GM12875 (cell line): Measurements from ENCODE around the gene COL25A1.

Source experiments
- H3K4me3 ChIP-seq: one replicate; pipeline ENCODE4 v1.5.1; 2011; ENCODE audit warnings: low read depth, low read length, control low read depth
- CTCF ChIP-seq: IDR thresholded peaks from 2 replicates; pipeline ENCODE4 v1.5.1; 2011; ENCODE audit warnings: low read depth, mild to moderate bottlenecking, control low read depth, inconsistent platforms, low read length, moderate library complexity, borderline replicate concordance; ENCODE audit not compliant: insufficient read depth

COL25A1 gene

GRCh38 chr4:109323348-109323747 is 20.9 kb upstream of the COL25A1 start:
- no peak overlapping the region for H3K4me3 ChIP-seq
- no peak for TF ChIP-seq CTCF

GRCh38 chr4:109321232-109321631 is 18.8 kb upstream of the COL25A1 start:
- H3K4me3 ChIP-seq: no peak overlapping the region
- no peak for TF ChIP-seq CTCF

- TF ChIP-seq CTCF: no peak
- no peak overlapping the region for H3K4me3 ChIP-seq
These were observed 17.2 kb upstream of the COL25A1 start for GRCh38 chr4:109319684-109320083.

- no peak overlapping the region for H3K4me3 ChIP-seq
- TF ChIP-seq CTCF: no peak
These were observed 16.7 kb upstream of the COL25A1 start for GRCh38 chr4:109319156-109319555.

GRCh38 chr4:109315818-109316217 is 13.4 kb upstream of the COL25A1 start:
- no peak overlapping the region for H3K4me3 ChIP-seq
- no peak for TF ChIP-seq CTCF

- TF ChIP-seq CTCF: no peak
These were observed 12.9 kb upstream of the COL25A1 start for GRCh38 chr4:109315341-109315740.

GRCh38 chr4:109313168-109314133 is 11.0 kb upstream of the COL25A1 start:
- no peak overlapping the region for H3K4me3 ChIP-seq
- no peak for TF ChIP-seq CTCF

More at GRCh38 chr4:109315341-109315740, 12.9 kb upstream of the COL25A1 start:
- no peak overlapping the region for H3K4me3 ChIP-seq
